GM19025 (cell line): ENCODE results near the gene CIZ1.
A peak's percentile ranks its signal among the peaks of the same experiment; 100 is the strongest.

ENCODE experiments used
- ATAC-seq: cut with Tn5 transposase; IDR thresholded peaks from one replicate; pipeline ENCODE4 v1.9.1; 2021; ENCODE audit warnings: mild to moderate bottlenecking, low read depth, moderate library complexity; ENCODE audit not compliant: unreplicated experiment

The CIZ1 gene

DNA sequence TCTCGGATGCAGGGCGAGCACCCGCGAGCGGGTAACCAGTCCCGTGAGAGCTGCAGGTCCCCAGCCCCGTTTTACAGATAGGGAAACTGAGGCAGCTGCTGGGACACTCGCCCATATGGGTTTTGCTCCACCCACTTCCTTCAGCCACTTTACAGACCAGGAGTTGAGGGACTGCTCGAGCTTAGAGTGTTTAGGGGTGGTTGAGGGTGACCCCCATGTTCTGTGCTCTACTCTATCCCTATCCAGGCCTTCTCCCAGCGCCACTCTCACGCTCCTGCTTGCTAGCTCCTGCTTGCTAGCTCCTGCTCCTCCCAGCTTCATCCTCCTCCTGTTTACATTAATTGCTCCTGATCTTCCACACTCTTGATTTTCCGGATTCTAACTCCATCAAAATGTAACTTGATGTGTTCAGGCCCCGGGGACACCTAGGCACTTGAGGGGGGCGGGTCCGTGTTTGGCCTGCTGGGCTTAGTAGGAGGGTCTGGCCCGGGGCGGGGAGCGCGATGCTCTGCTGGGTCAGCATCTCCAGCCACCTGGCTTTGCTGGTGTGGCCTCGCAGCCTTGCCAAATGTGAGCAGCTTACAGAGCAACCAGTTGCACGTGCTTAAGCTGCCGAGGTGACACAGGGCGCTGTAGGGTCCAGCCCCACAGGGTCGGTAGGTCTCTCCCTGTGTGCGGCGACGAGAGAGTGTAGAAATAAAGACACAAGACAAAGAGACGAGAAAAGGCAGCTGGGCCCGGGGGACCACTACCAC lies 62.4 kb downstream of the CIZ1 start:
- ATAC-seq, result no peak

DNA sequence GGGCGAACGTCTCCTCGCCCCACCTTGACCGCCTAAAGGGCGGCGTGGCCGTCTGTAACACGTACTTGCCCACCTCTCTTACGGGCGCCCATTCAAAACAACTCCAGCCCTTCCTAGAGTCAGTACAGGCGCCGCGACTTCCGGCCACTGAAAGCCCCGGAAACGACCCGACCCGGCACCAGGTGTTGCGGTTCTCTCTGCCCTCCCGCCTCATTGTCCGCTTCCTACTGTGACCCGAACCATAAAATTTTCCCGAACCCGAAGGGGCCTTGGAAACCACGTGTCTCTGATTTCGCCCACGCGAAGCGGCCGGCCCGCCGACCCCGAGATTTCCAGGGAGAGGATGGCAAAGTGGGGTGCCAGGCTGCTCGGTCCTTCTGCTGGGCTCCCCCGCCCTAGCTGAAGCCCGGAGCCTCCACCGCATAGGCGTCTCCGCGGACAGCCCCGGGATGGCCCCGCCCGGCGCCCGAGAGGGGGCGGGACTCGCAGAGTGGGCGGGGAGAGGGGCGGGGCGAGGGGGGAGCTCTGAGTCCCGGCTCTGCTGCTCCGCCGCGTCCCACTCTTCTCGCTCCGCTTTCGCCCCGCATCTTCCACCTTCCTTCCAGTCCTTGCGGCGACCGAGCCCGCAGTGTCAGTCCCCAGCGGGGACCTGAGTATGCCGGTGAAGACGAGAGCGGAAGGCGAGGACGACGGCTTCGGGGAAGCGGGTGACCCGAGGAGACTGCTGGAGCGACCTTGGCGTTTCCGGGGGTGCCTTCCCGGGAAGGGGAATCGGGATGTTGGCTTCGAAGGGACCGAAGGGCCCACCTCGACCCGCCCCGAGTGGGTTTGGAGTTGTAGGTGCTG lies 63.2 kb downstream of the CIZ1 start:
- ATAC-seq, result peak; percentile 48

DNA sequence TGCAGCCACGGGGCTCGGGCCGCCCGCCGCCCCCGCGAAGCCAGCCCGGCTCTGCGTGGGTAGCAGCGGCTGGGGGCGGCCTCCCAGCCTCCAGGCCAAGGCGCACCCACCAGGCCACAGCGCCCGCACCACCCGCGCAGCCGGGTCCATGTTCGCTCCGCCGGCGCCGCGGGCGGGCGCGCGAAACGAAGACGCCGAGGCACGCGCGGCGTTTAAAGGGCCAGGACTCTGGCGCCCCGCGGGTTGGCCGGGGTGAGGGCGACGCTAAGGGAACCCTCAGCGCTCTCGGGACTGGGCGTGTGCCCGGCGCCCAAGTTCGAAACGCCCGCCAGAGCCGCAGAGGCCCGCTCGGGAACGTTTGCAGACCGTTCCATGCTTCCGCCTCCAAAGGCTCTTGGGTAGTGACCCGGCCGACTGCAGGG lies 63.8 kb downstream of the CIZ1 start, which contains the start of gene PTGES2:
Gene PTGES2, minus strand, starts transcription at position 162 of the 422 bp plus-strand sequence. Its CDS starts 12 bp downstream, at position 150.
- ATAC-seq, result peak; percentile 52

- no peak for ATAC-seq
Observed at GRCh38 chr9:128125580-128126354, 65.6 kb downstream of the CIZ1 start.

GRCh38 chr9:128124873-128125579 lies 66.3 kb downstream of the CIZ1 start:
- ATAC-seq, result no peak

- ATAC-seq, result no peak
Observed at GRCh38 chr9:128124451-128124850, 66.9 kb downstream of the CIZ1 start.

DNA sequence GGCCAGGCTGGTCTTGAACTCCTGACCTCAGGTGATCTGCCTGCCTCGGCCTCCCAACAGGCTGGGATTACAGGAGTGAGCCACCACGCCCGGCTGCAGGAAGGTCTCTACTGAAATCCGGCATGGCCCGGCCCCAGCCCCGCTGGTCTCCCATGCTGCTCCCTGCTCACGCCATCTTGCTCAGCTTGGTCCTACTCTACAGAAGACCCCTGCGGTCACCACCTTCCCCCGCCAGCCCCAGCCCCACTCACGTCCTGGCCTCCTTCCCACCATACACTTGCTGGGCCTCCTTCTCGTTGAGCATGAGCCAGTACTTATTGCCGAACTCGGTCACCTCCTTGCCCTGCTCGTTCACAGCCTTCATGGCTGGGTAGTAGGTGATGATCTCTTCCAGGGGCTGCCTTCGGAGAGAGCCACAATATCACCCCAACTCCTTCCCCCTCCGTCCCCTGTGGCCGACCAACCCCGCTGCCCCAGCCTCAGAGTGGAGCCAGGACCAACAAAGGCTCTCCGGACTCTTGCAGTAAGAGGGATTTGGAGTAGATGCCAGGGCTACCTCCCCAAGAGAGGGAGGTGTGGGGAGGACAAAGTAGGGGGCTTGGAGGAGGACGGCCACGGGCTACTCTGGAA lies 67.8 kb downstream of the CIZ1 start:
- ATAC-seq, result no peak

GRCh38 chr9:128122809-128123175 lies 68.6 kb downstream of the CIZ1 start:
- no peak for ATAC-seq

- no peak for ATAC-seq
Observed at GRCh38 chr9:128121924-128122808, 69.2 kb downstream of the CIZ1 start.

GRCh38 chr9:128121466-128121810 lies 69.9 kb downstream of the CIZ1 start:
- ATAC-seq, result no peak

GRCh38 chr9:128120741-128121465 lies 70.5 kb downstream of the CIZ1 start:
- ATAC-seq, result no peak

DNA sequence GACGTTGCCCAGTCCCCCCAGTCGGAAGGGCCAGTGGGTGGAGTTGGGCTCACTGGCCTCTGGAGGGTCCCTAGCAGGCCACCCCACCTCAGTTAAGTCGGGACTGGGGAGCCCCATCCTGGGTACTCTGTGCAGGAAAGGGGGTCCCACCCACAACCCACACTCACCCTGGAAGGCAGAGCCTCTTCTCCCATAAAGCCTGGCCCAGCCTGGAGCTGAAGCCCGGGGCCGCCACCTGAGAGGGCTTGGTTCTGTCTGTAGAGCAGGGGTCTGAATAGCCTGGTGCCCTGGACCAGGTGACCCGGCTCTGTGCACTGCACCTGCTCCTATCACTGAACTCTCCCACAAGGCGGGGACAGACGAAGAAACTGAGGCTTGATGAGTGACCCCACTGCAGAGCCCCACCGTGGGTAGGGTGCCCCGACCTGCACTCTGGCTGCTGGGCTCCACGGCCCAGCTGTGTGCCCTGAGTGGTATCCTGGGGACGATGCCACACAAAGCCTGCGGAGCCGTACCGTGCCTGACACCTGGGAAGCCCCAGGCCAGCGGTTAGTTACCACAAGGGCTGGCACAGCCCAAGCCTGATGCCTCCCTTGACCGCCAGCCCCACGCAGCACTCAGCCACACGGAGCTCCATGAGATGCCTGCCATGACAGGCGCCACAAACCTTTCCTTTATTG lies 71.2 kb downstream of the CIZ1 start:
- ATAC-seq, result no peak

GRCh38 chr9:128118971-128119665 lies 72.3 kb downstream of the CIZ1 start:
- ATAC-seq, result no peak

DNA sequence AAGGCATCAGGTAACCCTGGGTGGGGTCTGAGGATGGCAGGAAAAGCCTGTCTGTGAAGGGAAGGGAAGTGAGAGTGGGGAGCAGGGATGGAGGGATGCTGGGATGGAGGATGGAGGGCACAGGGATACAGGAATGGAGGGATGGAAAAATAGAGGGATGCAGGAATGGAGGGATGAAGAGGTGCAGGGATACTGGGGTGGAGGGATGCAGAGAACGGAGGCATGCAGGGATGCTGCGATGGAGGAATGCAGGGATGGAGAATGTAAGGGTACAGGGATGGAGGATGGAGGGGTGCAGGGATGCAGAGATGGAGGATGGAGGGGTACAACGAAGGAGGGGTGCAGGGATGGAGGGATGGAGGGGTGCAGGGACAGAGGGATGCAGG lies 72.9 kb downstream of the CIZ1 start:
- no peak for ATAC-seq

- ATAC-seq, result no peak
Observed at GRCh38 chr9:128117613-128118471, 73.5 kb downstream of the CIZ1 start.
